GM18505 (cell line): ENCODE measurements around the gene CFAP77.

Experiments
- ATAC-seq: cut with Tn5 transposase; IDR thresholded peaks from one replicate; pipeline ENCODE4 v1.9.1; 2021; ENCODE audit not compliant: unreplicated experiment
- POLR2A ChIP-seq: IDR thresholded peaks from 4 replicates; pipeline ENCODE4 v1.6.1; 2011; ENCODE audit warnings: borderline replicate concordance; ENCODE audit not compliant: insufficient read depth, insufficient read length; ENCODE audit errors: extremely low read depth

The CFAP77 gene

DNA sequence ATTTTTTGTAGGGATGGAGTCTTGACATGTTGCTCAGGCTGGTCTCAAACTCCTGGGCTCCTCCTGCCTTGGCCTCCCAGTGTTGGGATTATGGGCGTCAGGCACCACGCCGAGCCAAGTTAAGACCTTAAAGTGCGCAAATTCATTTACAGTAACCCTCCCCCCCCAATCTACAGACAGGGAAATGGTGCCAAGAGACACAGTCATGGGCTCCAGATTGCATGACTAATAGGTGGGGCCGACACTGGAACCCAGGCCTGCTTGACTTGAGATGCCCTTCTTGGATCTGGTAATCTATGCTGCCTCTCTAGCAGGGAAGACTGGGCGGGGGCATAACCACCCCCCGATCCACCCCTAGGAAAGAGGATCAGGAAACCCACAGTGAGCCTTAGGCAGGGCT lies 22.9 kb upstream of the CFAP77 start:
- no peak for TF ChIP-seq POLR2A
- ATAC-seq, result no peak

DNA sequence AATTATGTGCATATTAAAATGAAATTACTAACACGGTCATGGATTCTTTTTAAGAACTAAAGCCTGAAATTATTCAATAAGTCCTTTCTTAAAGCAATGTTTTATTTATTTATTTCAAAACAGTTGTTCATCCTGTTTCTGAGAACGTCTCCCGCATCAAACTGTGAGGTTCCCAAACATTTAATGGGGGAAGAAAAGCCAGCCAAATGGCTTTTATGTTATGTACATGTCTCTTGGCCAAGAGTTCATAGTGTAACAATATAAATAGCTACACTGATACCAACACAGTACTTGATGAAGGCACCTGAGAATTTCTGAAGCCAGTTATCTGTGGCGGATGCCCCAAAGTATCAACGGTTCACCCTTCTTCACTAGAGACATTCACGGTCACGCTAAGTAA lies 19.0 kb upstream of the CFAP77 start:
- no peak for ATAC-seq
- TF ChIP-seq POLR2A, result no peak

DNA sequence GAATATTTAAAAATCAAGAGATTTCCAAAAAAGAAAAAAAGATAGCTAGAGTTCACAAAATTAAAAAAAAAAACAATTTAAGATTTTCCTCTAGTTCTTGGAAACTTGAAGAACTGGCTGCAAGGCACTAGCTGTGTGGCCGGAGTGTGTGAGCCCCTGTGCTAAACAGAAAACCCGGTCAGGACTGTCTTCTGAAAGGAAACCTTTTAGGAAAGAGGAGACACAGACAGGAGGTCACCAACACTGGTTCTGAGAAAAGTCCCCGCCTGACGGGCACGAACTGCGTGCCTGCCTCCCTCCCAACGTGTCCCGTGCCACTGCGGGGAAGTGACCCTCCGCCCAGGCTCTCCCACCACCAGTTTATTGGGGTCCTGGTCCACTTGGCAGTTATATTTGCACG lies 18.6 kb upstream of the CFAP77 start:
- no peak for TF ChIP-seq POLR2A
- no peak for ATAC-seq

DNA sequence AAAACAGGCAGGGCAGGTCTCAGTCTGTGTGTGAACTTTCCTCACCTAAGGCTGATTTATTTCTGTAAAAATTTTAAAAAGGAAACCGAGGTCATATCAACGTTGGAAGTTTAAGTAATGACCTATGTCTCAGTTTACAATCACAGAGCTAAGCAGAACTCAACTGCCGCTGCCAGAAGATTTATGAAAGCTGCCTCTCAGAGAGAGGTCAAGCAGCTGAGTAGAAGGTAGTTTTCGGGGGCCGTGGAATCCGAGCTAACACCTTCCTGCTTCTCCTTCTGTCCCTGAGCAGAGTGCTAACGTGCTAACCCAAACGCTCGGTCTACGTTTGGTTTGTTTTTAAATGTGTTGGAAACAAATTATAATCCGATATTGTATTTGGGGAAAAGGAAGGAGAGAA lies 14.5 kb upstream of the CFAP77 start:
- no peak for TF ChIP-seq POLR2A

DNA sequence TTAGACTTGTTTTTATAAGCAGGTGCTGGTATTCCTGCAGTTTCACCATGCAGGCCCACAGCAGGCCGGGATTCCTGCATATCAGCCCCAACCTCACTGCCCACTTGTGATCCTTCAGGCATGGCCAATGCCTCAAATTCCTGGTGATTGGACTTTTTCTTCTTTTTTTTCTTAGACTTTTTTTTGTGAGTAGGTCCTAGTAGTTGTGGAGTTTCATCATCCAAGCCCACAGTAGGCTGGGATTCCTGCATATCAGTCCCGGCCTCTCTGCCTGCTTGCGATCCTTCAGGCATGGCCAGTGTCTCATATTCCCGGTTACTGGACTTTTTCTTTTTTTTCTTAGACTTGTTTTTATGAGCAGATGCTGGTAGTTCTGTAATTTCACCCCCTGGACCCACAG lies 8.2 kb upstream of the CFAP77 start:
- no peak for TF ChIP-seq POLR2A
- no peak for ATAC-seq

More for the DNA sequence above, 14.5 kb upstream of the CFAP77 start:
- ATAC-seq, result no peak

DNA sequence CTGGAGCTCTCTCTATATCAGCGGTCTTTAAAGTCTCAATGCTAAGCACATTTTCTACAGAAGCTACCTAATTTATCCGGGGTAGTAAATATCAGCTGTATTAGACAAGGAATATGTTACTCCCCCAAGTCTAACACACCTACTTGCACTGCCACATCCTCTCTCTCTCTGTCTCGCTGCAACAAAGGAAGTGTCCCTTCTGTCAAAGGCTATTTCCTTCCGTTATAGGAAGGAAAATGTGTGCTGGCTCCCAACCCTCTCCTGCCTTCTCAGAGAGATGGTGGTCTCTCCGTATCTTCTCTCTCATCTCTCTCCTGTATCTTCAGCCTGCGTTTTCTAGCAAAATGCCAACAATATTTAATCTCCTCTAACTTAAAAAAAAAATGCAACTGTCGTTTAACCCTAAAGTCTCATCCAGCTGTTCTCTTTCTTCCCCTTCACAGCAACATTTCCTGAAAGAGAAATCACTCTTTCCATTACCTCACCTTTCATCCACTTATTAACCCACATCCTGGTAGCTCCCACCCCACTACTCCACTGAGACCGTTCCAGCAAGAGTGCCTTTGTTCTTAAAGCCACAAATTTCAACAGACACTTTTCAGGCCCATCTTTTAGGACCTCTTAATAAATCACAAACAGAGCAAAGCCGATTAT lies 5.7 kb upstream of the CFAP77 start:
- no peak for TF ChIP-seq POLR2A
- ATAC-seq, result no peak

DNA sequence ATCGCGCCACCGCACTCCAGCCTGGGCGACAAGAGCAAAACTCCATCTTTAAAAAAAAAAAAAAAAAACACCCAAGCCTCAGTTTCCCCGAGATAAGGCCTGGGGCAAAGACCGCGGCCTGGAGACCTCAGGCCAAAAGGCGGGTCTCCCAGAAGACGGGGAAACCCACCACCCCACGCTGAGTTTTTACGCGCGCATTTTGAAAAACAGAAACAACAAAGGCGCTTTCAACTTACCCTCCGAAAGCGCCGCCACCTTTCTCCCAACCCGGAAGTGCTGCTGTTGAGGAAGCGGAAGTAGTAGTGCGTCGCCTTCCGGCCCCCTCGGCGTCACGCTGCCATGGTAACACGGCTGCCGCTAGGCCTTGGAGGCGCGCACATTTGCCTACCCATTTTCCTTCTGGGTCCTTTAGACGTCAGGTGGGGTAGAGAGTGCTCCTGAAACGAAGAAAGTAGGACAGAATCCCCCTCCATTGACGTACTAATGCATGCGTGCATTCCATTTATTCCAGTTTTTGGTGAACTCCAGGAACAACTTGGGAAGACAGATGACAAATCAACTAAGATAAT lies 3.4 kb upstream of the CFAP77 start, which contains the start of gene TTF1:
Gene TTF1, minus strand, starts transcription at position 287 of the 569 bp plus-strand sequence. CDS start 4,019 bp downstream, outside the sequence.
- peak; percentile 62 for ATAC-seq
- TF ChIP-seq POLR2A, result peak; percentile 70

DNA sequence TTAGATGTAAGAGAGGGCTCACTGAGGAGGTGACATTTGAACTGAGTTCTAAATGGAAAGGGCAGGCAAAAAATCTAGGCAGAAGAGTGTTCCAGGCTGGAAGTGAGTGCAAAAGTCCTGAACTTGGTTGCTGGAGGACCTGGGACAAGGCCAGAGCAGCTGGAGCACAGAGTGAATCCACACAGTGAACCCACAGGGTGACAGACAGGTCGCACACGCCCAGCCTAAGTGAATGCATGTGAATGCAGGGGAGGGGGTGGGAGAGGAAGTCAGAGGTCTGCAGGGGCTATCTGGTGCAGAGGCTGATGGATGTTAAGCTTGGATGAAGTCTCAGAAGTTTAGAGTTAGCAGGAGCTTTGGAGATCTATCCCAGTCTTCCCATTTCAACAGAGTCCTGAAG lies 2.8 kb upstream of the CFAP77 start:
- TF ChIP-seq POLR2A, result no peak
- ATAC-seq, result no peak

DNA sequence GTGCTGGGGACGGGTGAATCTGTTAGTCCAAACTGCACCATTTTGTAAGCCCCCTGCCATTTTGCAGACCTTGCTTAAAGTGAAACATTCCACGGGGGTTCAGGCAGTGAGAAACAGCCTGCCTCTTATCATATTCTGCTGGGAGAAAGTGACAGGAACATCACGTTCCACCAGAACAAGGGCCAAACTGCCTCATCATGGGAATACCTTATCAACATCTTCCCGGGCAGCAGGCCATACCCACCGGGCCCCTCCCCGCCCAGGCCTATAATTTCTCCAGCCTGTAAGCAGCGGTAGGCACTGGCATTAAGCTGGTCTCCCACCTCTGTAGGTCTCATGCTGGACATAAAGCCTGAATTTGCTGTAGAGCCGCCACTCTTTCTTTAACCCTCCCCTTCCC lies 1.5 kb upstream of the CFAP77 start:
- no peak for TF ChIP-seq POLR2A
- ATAC-seq, result no peak

DNA sequence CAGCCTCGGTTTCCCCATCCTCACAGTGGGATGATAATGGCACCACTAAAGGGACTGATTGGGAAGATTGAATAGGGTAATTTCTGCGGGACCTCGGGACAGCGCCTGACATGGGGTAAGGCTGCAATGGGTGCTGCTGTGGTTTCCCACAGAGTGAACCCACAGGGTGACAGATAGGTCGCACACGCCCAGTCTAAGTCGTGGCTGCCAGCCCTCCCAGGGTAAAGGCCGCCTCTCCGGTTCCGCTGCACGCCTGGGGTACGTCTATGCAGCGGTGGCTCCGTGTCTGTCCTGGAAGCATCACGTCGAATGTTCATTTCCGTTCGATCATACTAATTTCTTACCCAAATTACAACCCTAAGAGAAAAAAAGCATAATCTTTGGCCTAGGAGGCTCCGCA lies 631 bp downstream of the CFAP77 start:
- TF ChIP-seq POLR2A, result no peak
- ATAC-seq, result no peak

DNA sequence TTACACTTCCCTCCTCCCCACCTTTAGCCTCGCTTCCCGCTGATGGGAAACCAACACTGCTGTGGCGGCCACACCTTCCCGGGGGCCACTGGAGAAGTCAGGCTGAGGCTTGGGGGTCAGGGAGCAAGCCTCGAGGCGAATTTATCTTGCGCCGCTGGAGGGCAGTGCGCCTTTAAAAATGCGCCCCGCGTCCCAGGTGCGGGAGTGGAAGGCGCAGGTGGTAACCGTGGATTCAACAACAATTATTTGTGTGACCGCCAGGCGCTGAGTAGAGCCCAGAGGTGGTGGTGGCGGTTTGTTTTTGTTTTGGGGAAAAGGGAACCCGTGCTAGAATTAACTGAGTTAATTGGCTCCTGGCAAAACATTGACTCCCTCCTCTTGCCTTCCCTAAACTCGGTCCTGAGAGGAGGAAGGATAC lies 1.1 kb downstream of the CFAP77 start:
- no peak for TF ChIP-seq POLR2A
- no peak for ATAC-seq

DNA sequence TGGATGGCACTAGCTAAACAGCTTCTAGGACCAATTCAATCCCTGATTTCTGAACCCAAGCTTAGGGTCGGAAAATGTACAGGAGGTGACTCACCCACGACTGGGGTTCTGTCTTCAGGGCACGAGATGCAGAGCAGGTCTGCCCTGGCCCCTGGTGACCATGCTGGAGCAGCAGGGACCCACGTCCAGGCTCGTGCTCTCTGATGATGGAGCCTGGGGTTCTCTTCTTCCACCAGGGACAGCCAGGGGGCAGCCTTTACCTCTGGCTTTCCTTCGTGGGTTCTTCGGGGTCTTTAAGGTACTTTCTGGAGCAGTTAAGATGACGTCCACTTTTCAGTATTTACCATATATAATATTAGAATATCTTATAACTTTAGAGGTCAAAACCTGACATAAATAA lies 2.1 kb downstream of the CFAP77 start:
- ATAC-seq, result no peak
- no peak for TF ChIP-seq POLR2A

DNA sequence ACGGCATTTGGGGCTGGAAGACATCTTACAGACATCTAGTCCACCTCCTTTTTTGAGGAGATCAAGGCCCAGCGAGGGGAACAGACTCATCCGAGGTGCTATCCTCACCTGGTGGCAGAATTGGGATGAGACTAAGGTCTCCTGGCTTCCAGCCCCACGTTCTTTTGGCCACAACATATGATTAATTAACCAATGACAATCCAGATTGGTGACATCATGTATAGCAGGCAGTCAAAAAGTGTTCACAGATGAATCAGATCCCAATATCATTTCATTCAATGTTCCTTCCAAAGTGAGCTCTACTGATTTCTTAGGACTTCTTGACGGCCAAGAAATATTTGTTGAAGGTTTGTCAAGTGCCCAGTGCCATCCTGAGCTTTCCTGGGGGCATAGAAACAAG lies 3.9 kb downstream of the CFAP77 start:
- TF ChIP-seq POLR2A, result no peak
- ATAC-seq, result no peak

DNA sequence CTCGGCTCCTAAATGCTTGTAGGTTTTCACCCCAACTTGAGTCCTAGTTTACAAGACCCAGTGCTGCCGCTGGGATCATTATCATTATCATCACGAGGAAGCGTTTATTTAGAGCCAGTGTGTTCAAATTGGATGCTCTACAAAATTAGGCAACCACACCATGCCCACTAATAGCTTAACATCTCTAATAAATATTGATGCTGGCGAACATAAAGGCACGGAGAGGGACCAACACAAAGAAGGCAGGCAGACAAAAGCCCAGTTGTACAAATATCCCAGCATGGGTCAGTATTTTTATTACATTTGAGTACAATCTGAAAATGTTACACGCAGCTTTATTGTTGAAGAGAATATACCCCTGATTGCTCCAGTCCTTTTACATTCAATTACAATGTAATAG lies 4.7 kb downstream of the CFAP77 start:
- no peak for ATAC-seq
- no peak for TF ChIP-seq POLR2A
